ENCODE results near the gene CLTCL1. TPM values are rescaled to one million over a fixed set of nuclear protein-coding genes. Genes with fewer than 3 reads are reported as not detected.

The CLTCL1 gene
- total and polyA plus RNA-seq, 2 experiments from 2014 or later = 6.6 to 15.1 TPM

- H3K27ac ChIP-seq (ENCODE audit: low read depth) = no peak overlapping the region
- Mint-ChIP-seq H3K4me3 (no peak overlapping the region), H3K36me3 (ENCODE audit: low read depth) (peaks cover 23% of the 10 kb centered on the region), H3K27me3 (ENCODE audit: insufficient read depth, low read depth, poor library complexity) (no peaks in the 10 kb centered on the region), H3K27ac (no peak overlapping the region), H3K4me1 (no peaks in the 10 kb centered on the region), H3K9me3 (no peaks in the 10 kb centered on the region)
- H3K79me2 ChIP-seq (replicated peaks; ENCODE audit: insufficient read depth) = no peaks in the 10 kb centered on the region
- no peak overlapping the region for H2AFZ ChIP-seq
- ATAC-seq (no peak), DNase-seq (ENCODE audit: low spot score) (no peak)
- no peaks in the 10 kb centered on the region for H3K27me3 ChIP-seq (ENCODE audit: insufficient read depth)
- TF ChIP-seq REST (IDR thresholded peaks at IDR 0.05; ENCODE audit: unreplicated experiment) = no peak
- no peak for TF ChIP-seq ZNF462 (CRISPR knock-in tag; IDR thresholded peaks at IDR 0.05)
- no peak for TF ChIP-seq EZH2phosphoT487 (IDR thresholded peaks at IDR 0.05; ENCODE audit: unreplicated experiment)
- TF ChIP-seq POLR2AphosphoS5 (IDR thresholded peaks at IDR 0.05; ENCODE audit: low read depth) = no peak
- no peak for TF ChIP-seq CREB1 (CRISPR knock-in tag; IDR thresholded peaks at IDR 0.05; ENCODE audit: low read depth)
- no peak for TF ChIP-seq EZH2 (IDR thresholded peaks at IDR 0.05; ENCODE audit: low read depth, unreplicated experiment)
- TF ChIP-seq JUNB (IDR thresholded peaks at IDR 0.05; ENCODE audit: unreplicated experiment) = no peak
- TF ChIP-seq NANOG (IDR thresholded peaks at IDR 0.05; ENCODE audit: borderline replicate concordance) = no peak
- TF ChIP-seq ZNF114 (CRISPR knock-in tag; IDR thresholded peaks at IDR 0.05) = no peak
- no peak for TF ChIP-seq CTCF (conservative IDR thresholded peaks at IDR 0.05; ENCODE audit: low read depth in 2 of 2)
- no peak for TF ChIP-seq ZNF331 (CRISPR knock-in tag; IDR thresholded peaks at IDR 0.05; ENCODE audit: low read depth)
- TF ChIP-seq ETS1 (IDR thresholded peaks at IDR 0.05) = no peak
- no peak for TF ChIP-seq STAT1 (IDR thresholded peaks at IDR 0.05; ENCODE audit: unreplicated experiment)
- no peaks in the 10 kb centered on the region for H3F3A ChIP-seq (replicated peaks; ENCODE audit: low read depth)
- H3K9me2 ChIP-seq (ENCODE audit: insufficient read depth) = no peaks in the 10 kb centered on the region
- 0 out of 2 replicates have a peak, but pooled peaks cover 3% of the 10 kb centered on the region for H4K20me1 ChIP-seq (replicated peaks; ENCODE audit: insufficient read depth)
- no peaks in the 10 kb centered on the region; the same call in 1 of the 2 replicates for H3K36me3 ChIP-seq (ENCODE audit: insufficient read depth)
- H3K4me2 ChIP-seq = no peak overlapping the region
- no peak overlapping the region for H3K4me3 ChIP-seq
- no peaks in the 10 kb centered on the region for H3K4me1 ChIP-seq (ENCODE audit: insufficient read depth)
Measured at GRCh38 chr22:19229600-19229999, 61.9 kb downstream of the CLTCL1 start.

Measured in GM23338 (cell line).